ENCODE results near the gene PDE11A.

The PDE11A gene

DNA sequence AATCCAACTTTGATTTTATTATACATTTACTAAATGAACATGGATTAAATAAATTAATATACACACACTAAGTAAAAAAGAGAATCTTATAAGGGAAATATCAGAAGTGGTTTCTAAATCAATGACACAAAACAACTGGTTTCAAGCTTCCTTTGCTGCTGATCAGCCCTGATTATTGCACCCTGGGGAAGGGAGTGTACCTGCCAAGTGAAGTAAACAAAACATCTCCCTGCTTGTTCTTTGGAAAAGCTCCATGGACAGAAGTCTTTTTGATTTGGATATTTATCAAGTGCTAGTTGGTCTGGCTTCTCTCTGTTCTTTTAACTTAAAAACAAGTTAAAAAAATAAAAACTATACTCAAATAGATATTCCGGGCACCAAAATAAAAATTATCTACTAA, 190.1 kb downstream of the PDE11A start:
- Mint-ChIP-seq H3K36me3 (ENCODE audit: low read depth) (no peaks in the 10 kb centered on the region), H3K4me1 (no peaks in the 10 kb centered on the region)

GRCh38 chr2:177881921-177882320, 190.7 kb downstream of the PDE11A start:
- Mint-ChIP-seq H3K36me3 (ENCODE audit: low read depth) (no peaks in the 10 kb centered on the region), H3K27ac (no peak overlapping the region), H3K4me3 (no peak overlapping the region), H3K27me3 (no peaks in the 10 kb centered on the region), H3K4me1 (no peaks in the 10 kb centered on the region), H3K9me3 (no peaks in the 10 kb centered on the region)
- DNase-seq (no peak), ATAC-seq (no peak)

More for the DNA sequence above, 190.1 kb downstream of the PDE11A start:
- no peak for ATAC-seq
- Mint-ChIP-seq H3K4me3 (no peak overlapping the region), H3K9me3 (no peaks in the 10 kb centered on the region), H3K27ac (no peak overlapping the region), H3K27me3 (no peaks in the 10 kb centered on the region)
- DNase-seq = no peak

GRCh38 chr2:177881008-177881747, 191.4 kb downstream of the PDE11A start:
- no peaks in the 10 kb centered on the region for H3K9me3 Mint-ChIP-seq
- no peaks in the 10 kb centered on the region for H3K4me1 Mint-ChIP-seq
- no peaks in the 10 kb centered on the region for H3K36me3 Mint-ChIP-seq (ENCODE audit: low read depth)
- no peak for ATAC-seq
- DNase-seq = no peak
- H3K4me3 Mint-ChIP-seq = no peak overlapping the region
- H3K27me3 Mint-ChIP-seq = no peaks in the 10 kb centered on the region
- no peak overlapping the region for H3K27ac Mint-ChIP-seq

DNA sequence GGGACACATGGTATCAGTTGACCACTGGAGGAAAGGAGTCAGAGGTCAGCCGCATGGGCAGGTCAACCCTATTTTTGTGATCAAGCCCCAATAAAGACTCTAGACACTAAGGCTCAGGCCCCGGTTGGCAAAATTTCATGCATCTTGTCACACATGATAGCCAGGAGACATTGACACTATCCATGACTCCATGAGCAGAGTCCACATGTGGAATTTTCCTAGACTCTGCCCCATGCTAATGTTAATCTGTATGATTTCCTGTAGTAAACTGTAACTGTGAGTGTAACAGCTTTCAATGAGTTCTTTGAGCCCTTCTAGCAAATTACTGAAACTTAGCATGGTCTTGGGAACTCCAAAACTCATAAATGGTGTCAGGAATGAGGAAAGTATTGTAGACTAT, 192.3 kb downstream of the PDE11A start:
- no peak for ATAC-seq
- Mint-ChIP-seq H3K27ac (no peak overlapping the region), H3K9me3 (no peaks in the 10 kb centered on the region), H3K4me3 (no peak overlapping the region), H3K27me3 (no peaks in the 10 kb centered on the region), H3K4me1 (no peaks in the 10 kb centered on the region), H3K36me3 (ENCODE audit: low read depth) (no peaks in the 10 kb centered on the region)
- DNase-seq = no peak

- Mint-ChIP-seq H3K27me3 (no peaks in the 10 kb centered on the region), H3K9me3 (no peaks in the 10 kb centered on the region), H3K4me3 (no peak overlapping the region), H3K27ac (no peak overlapping the region), H3K4me1 (no peaks in the 10 kb centered on the region), H3K36me3 (ENCODE audit: low read depth) (no peaks in the 10 kb centered on the region)
- no peak for ATAC-seq
- no peak for DNase-seq
Observed at GRCh38 chr2:177876950-177877349, 195.6 kb downstream of the PDE11A start.

DNA sequence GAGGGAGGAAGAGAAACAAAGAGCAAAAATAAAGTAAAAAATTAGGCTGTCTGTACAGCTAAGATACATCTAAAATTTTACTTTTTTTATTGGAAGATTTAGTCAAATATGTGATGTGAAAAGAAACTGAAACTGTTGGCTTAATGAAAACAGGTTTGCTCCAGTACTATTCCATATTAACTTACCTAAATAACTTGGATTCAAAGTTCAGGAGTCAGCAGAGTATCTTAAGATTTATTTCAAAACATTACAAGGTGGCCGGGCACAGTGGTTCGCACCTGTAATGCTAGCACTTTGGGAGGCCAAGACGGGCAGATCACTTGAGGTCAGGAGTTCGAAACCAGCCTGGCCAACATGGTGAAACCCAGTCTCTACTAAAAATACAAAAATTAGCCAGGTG, 197.9 kb downstream of the PDE11A start:
- H3K9me3 Mint-ChIP-seq = no peaks in the 10 kb centered on the region
- ATAC-seq (no peak), DNase-seq (no peak)
- no peaks in the 10 kb centered on the region for H3K4me1 Mint-ChIP-seq
- H3K4me3 Mint-ChIP-seq = no peak overlapping the region
- H3K36me3 Mint-ChIP-seq (ENCODE audit: low read depth) = no peaks in the 10 kb centered on the region
- H3K27me3 Mint-ChIP-seq = no peaks in the 10 kb centered on the region
- H3K27ac Mint-ChIP-seq = no peak overlapping the region

DNA sequence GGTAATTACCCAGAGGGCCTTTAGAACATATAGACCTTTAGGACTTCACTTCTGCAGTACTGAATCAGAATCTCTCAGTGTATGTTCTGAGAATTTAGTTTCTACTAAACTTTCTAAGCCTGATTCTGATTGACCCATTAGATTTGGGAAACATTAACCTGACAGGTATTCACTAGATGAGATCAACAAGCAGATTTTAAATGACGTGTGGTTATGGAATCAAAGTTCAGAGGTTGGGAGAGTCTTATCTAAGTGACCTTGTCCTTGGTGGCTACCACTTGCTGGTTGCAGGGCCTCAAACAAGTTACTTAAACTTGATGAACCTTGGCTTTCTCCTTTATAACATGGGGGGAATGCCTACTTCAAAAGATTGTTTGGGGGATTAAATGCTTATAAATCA, 198.7 kb downstream of the PDE11A start:
- DNase-seq (no peak), ATAC-seq (no peak)
- H3K4me3 Mint-ChIP-seq = no peak overlapping the region
- H3K36me3 Mint-ChIP-seq (ENCODE audit: low read depth) = no peaks in the 10 kb centered on the region
- no peak overlapping the region for H3K27ac Mint-ChIP-seq
- no peaks in the 10 kb centered on the region for H3K27me3 Mint-ChIP-seq
- H3K4me1 Mint-ChIP-seq = no peaks in the 10 kb centered on the region
- no peaks in the 10 kb centered on the region for H3K9me3 Mint-ChIP-seq

GRCh38 chr2:177872286-177872685, 200.3 kb downstream of the PDE11A start:
- ATAC-seq = no peak
- no peak overlapping the region for H3K27ac Mint-ChIP-seq

GRCh38 chr2:177869912-177870311, 202.7 kb downstream of the PDE11A start:
- Mint-ChIP-seq H3K9me3 (no peaks in the 10 kb centered on the region), H3K36me3 (ENCODE audit: low read depth) (no peaks in the 10 kb centered on the region), H3K4me3 (no peak overlapping the region), H3K27ac (no peak overlapping the region), H3K27me3 (no peaks in the 10 kb centered on the region), H3K4me1 (no peaks in the 10 kb centered on the region)
- no peak for DNase-seq
- no peak for ATAC-seq

More at GRCh38 chr2:177872286-177872685, 200.3 kb downstream of the PDE11A start:
- H3K36me3 Mint-ChIP-seq (ENCODE audit: low read depth) = no peaks in the 10 kb centered on the region
- no peak overlapping the region for H3K4me3 Mint-ChIP-seq
- DNase-seq = no peak
- H3K4me1 Mint-ChIP-seq = no peaks in the 10 kb centered on the region
- H3K27me3 Mint-ChIP-seq = no peaks in the 10 kb centered on the region
- no peaks in the 10 kb centered on the region for H3K9me3 Mint-ChIP-seq

DNA sequence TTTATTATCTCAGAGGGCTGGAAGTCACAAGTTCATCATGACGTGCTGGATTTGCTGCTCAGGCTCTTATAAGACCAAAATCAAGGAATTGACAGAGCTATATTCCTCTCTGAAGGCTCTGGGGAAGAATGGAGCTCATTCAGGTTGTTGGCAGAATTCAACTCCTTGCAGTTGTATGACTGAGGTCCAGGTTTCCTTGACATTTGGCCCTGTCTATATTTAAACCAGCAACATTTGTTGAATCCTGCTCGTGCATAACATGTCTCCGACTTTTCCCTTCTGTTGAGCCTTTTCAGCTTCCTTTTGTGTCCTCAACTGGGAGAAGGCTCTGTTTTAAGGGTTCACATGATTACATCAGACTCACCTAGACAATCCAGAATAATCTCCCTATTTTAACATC, 203.4 kb downstream of the PDE11A start:
- no peaks in the 10 kb centered on the region for H3K4me1 Mint-ChIP-seq
- ATAC-seq (no peak), DNase-seq (no peak)
- no peak overlapping the region for H3K4me3 Mint-ChIP-seq
- no peaks in the 10 kb centered on the region for H3K36me3 Mint-ChIP-seq (ENCODE audit: low read depth)
- no peak overlapping the region for H3K27ac Mint-ChIP-seq
- H3K9me3 Mint-ChIP-seq = no peaks in the 10 kb centered on the region
- H3K27me3 Mint-ChIP-seq = no peaks in the 10 kb centered on the region

DNA sequence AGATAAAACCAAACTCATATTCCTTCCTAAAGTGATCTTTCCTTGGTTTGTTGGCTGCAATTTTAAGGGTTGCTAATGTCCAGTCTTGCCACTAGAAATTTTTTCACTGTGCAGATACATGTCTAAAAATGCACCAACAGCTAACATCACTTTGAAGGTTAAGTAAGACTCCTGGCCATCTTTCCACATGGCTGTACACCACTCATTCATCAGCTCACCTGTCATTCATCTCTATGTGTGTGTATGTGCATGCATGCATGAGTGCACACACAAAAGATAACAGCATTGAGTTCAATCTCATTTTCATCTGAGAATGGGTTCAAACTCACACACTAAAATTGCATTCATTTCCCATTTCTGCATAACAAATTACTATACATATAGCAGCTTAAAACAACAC, 203.8 kb downstream of the PDE11A start:
- no peaks in the 10 kb centered on the region for H3K27me3 Mint-ChIP-seq
- ATAC-seq = no peak
- no peak overlapping the region for H3K27ac Mint-ChIP-seq
- DNase-seq = no peak
- H3K9me3 Mint-ChIP-seq = no peaks in the 10 kb centered on the region
- no peak overlapping the region for H3K4me3 Mint-ChIP-seq
- no peaks in the 10 kb centered on the region for H3K4me1 Mint-ChIP-seq
- H3K36me3 Mint-ChIP-seq (ENCODE audit: low read depth) = no peaks in the 10 kb centered on the region

- Mint-ChIP-seq H3K4me1 (no peaks in the 10 kb centered on the region), H3K4me3 (no peak overlapping the region), H3K27ac (no peak overlapping the region), H3K27me3 (peaks cover 11% of the 10 kb centered on the region), H3K36me3 (ENCODE audit: low read depth) (no peaks in the 10 kb centered on the region), H3K9me3 (peaks cover 18% of the 10 kb centered on the region)
- DNase-seq (no peak), ATAC-seq (no peak)
Observed at GRCh38 chr2:177857538-177857937, 215.0 kb downstream of the PDE11A start.

- DNase-seq (no peak), ATAC-seq (no peak)
- H3K4me3 Mint-ChIP-seq = no peak overlapping the region
- peaks cover 14% of the 10 kb centered on the region for H3K27me3 Mint-ChIP-seq
- no peak overlapping the region for H3K27ac Mint-ChIP-seq
- peaks cover 13% of the 10 kb centered on the region for H3K9me3 Mint-ChIP-seq
- no peaks in the 10 kb centered on the region for H3K4me1 Mint-ChIP-seq
- no peaks in the 10 kb centered on the region for H3K36me3 Mint-ChIP-seq (ENCODE audit: low read depth)
Observed at GRCh38 chr2:177852389-177852788, 220.2 kb downstream of the PDE11A start.

DNA sequence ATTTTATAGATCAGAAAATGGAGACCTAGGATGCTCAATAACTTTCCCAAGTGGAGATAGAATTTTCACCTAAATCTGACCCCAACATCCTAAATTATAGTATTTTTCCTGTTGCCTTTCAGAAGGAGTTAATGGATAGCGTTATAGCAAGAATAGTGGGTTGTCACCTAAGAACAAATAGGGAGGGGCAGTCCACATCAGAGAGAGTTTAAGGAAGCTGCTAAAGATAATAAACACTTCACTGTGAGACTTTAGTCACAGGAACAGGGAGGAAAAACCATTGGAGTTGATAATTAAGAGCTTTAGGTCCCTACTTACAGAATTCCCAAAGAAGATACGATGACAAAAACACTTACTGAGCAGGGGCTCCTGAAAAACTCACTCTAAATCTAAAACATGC, 229.4 kb downstream of the PDE11A start:
- H3K4me3 Mint-ChIP-seq = no peak overlapping the region
- no peak overlapping the region for H3K27ac Mint-ChIP-seq
- no peak for DNase-seq
- H3K9me3 Mint-ChIP-seq = no peaks in the 10 kb centered on the region
- ATAC-seq = no peak
- no peaks in the 10 kb centered on the region for H3K4me1 Mint-ChIP-seq
- peaks cover 5% of the 10 kb centered on the region for H3K27me3 Mint-ChIP-seq
- H3K36me3 Mint-ChIP-seq (ENCODE audit: low read depth) = no peaks in the 10 kb centered on the region

DNA sequence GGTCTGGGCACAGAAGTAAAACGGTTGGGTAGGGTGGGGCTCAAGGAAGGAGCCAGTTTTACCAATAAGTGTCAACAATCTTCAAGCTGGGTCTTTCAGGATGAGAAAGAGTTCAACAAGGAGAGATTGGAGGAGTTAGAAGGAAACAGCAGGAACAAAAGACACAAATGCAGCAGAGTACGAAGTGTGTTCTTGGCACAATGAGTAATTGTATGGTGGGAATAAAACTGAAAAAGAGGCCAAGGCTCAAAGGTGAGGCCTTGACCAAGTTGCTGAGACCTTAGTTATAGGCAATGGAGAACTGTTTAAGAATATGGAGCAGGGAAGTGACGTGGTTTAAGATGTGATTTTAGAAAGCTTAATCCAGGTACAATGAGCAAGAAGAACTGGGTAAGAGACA, 230.3 kb downstream of the PDE11A start:
- no peaks in the 10 kb centered on the region for H3K9me3 Mint-ChIP-seq
- ATAC-seq (no peak), DNase-seq (no peak)
- H3K27ac Mint-ChIP-seq = no peak overlapping the region
- H3K36me3 Mint-ChIP-seq (ENCODE audit: low read depth) = peaks cover 2% of the 10 kb centered on the region
- H3K4me1 Mint-ChIP-seq = no peaks in the 10 kb centered on the region
- H3K4me3 Mint-ChIP-seq = no peak overlapping the region
- H3K27me3 Mint-ChIP-seq = peaks cover 5% of the 10 kb centered on the region

All from activated naive CD8-positive, alpha-beta T cell treated with anti-CD3 and anti-CD28 coated beads, Interleukin-2, amount 50 U/mL, for 24 hours (primary cell).